Common myeloid progenitor, CD34-positive (primary cell): Measurements from ENCODE around the gene SPDYE3.
"Not testable (repeated sequence)": the region's sequence is repeated elsewhere in the genome, so short reads cannot be mapped to it uniquely, and the experiment has no call there.

Experiments used
- CTCF ChIA-PET: fragments of 350-600 bp; sonication (Branson Sonifier 250); formaldehyde crosslinking; loops from one replicate; lab custom pipeline; 2021; ENCODE audit warnings: antibody characterized with exemption; lab: Charles Lee
- POLR2A ChIA-PET: fragments of 350-600 bp; sonication (Branson Sonifier 250); formaldehyde crosslinking; loops from one replicate; lab custom pipeline; 2021; ENCODE audit warnings: antibody characterized with exemption; lab: Charles Lee
- DNase-seq, 3 donors: peaks; one replicate each; pipeline versions ENCODE4 v3.0.0 to v3.0.0-alpha.2; 2013
- H3K27ac ChIP-seq, 2 experiments: 1 replicate in 1 of 2; 2 replicates in 1 of 2; pipeline ENCODE4 v1.7.0; 2013; ENCODE audit warnings: inconsistent platforms in 2 of 2, low read length in 2 of 2, mild to moderate bottlenecking in 2 of 2, low read depth in 1 of 2, moderate library complexity in 1 of 2; ENCODE audit not compliant: severe bottlenecking in 2 of 2, insufficient read depth in 1 of 2, poor library complexity in 1 of 2
- H3K27me3 ChIP-seq, 5 experiments: replicated peaks in 2 of 5; 1 replicate in 3 of 5; 2 replicates in 2 of 5; pipeline versions ENCODE4 v1.6.1 to v1.7.0; 2013; ENCODE audit warnings: low read length in 4 of 5, mild to moderate bottlenecking in 2 of 5, moderate library complexity in 2 of 5, inconsistent platforms in 1 of 5; ENCODE audit not compliant: insufficient read depth in 5 of 5, control insufficient read depth in 4 of 5
- H3K36me3 ChIP-seq, 4 experiments: 1 replicate in 2 of 4; 2 replicates in 2 of 4; pipeline versions ENCODE4 v1.6.1 to v1.7.0; 2013; ENCODE audit warnings: low read length in 3 of 4, control low read depth in 1 of 4, mild to moderate bottlenecking in 1 of 4; ENCODE audit not compliant: control insufficient read depth in 4 of 4, insufficient read depth in 4 of 4
- H3K4me1 ChIP-seq, 4 experiments: 1 replicate in 3 of 4; 2 replicates in 1 of 4; pipeline versions ENCODE4 v1.6.1 to v1.7.1; 2013; ENCODE audit warnings: low read length in 3 of 4, mild to moderate bottlenecking in 3 of 4, control low read depth in 1 of 4, inconsistent platforms in 1 of 4, moderate library complexity in 1 of 4; ENCODE audit not compliant: control insufficient read depth in 4 of 4, insufficient read depth in 4 of 4; ENCODE audit errors: control extremely low read depth in 1 of 4
- H3K4me3 ChIP-seq, 7 experiments: 1 replicate in 4 of 7; 2 replicates in 3 of 7; pipeline versions ENCODE4 v1.5.1 to v1.7.0; 2013; ENCODE audit warnings: mild to moderate bottlenecking in 7 of 7, low read length in 6 of 7, moderate library complexity in 6 of 7, inconsistent platforms in 2 of 7, low read depth in 2 of 7, control low read depth in 1 of 7; ENCODE audit not compliant: insufficient read depth in 4 of 7, control insufficient read depth in 1 of 7; ENCODE audit errors: extremely low read depth in 1 of 7
- H3K9me3 ChIP-seq, 5 experiments: 1 replicate in 4 of 5; 2 replicates in 1 of 5; pipeline versions ENCODE4 v1.6.1 to v1.7.1; 2013; ENCODE audit warnings: low read length in 4 of 5, mild to moderate bottlenecking in 2 of 5, inconsistent platforms in 1 of 5, low read depth in 1 of 5, moderate library complexity in 1 of 5; ENCODE audit not compliant: control insufficient read depth in 4 of 5, insufficient read depth in 2 of 5; ENCODE audit errors: control extremely low read depth in 1 of 5
- WGBS: methylation state at CpG from one replicate; pipeline ENCODE4 v1.1.5; 2013; ENCODE audit not compliant: insufficient coverage; 5-methylcytosine and 5-hydroxymethylcytosine counted together

Gene SPDYE3

DNA sequence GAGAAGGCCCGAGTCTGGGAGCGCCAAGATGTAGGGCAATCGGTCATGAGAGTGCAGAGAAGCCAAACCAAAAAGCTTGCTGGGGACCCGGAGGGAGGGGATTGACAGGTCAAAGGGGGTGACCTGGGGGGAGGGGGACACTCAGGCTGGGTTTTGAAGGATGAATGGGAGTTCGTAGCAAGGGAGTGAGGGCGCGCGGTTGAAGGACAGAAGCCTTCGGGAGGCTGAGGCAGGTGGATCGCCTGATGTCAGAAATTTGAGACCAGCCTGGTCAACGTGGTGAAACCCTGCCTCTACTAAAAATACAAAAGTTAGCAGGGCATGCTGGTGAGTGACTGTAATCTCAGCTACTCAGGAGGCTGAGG, 35.0 kb upstream of the SPDYE3 start:
- not testable (repeated sequence) for H3K27me3 ChIP-seq, H3K27ac ChIP-seq, H3K9me3 ChIP-seq, H3K36me3 ChIP-seq, DNase-seq
- CTCF ChIA-PET: interaction anchor here (1.5 kb wide), 1 partner anchor 74 kb away, joined by 7 read pairs; no protein-coding TSS in a partner anchor
- Histone ChIP-seq H3K4me1 (peaks cover 0 to 11% (median 6%) of the 10 kb centered on the region in 4 experiments), H3K4me3 (peak overlapping the region in 6 of 7 experiments; percentile 59 to 82 (median 66))
- 28% methylated on average over 4 of the region's 11 CpGs for WGBS
- POLR2A ChIA-PET: interaction anchor here (0.6 kb wide), 1 partner anchor 45 kb away, joined by 3 read pairs; no protein-coding TSS in a partner anchor

DNA sequence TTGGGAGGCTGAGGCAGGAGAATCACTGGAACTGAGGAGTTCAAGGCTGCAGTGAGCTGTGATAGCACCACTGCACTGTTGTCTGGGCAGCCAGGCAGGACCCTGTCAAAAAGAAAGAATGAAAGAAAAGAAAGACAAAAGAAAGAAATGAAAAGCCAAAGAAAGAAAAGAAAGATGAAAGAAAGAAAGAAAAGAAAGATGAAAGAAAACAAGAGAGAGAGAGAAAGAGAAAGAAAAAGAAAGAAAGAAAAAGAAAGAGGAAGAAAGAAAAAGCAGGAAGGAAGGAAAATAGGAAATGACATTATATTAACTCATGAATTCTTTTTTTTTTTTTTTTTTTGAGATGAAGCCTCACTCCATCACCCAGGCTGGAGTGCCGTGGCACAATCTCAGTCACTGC, 32.4 kb upstream of the SPDYE3 start:
- Histone ChIP-seq H3K27ac (no peak overlapping the region), H3K4me1 (peaks cover 0 to 11% (median 6%) of the 10 kb centered on the region in 4 experiments), H3K36me3 (peaks cover 0 to 10% (median under 1%) of the 10 kb centered on the region in 4 experiments), H3K27me3 (no peaks in the 10 kb centered on the region), H3K4me3 (no peak overlapping the region), H3K9me3 (no peaks in the 10 kb centered on the region)
- CTCF ChIA-PET: no interaction called here
- POLR2A ChIA-PET: no interaction called here
- no peak for DNase-seq
- no CpG with 5 or more reads among the region's 1 CpG for WGBS

GRCh38 chr7:100276126-100276525, 31.4 kb upstream of the SPDYE3 start:
- WGBS: 92% methylated on average over 4 of the region's 6 CpGs
- H3K27ac ChIP-seq, H3K36me3 ChIP-seq, POLR2A ChIA-PET, CTCF ChIA-PET, H3K27me3 ChIP-seq, H3K4me1 ChIP-seq, H3K9me3 ChIP-seq, DNase-seq, H3K4me3 ChIP-seq: not testable (repeated sequence)

DNA sequence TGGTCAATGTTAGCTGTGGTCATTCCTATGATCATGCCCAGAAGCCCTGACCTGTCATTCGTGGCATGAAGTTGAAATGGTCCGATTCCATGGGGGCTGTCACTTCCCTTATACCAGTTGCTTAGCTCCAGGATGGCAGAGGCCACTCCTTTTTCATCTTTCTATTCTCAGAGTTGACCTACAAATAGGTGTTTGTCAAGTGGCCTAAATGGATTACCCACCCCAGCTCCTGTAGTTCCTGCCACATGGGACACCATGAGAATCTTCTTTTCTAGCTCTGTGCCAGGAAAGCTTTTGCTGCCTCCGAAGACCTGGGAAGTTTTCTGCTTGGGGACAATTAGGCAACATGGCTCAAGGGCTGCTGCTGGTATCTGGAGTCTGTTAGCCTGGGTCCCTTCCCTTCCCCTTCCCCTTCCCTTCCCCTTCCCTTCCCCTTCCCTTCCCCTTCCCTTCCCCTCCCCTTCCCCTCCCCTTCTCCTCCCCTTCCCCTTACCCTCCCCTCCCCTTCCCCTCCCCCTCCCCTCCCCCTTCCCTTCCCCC, 25.4 kb upstream of the SPDYE3 start:
- H3K27ac ChIP-seq, H3K9me3 ChIP-seq, POLR2A ChIA-PET, H3K4me1 ChIP-seq, CTCF ChIA-PET, H3K4me3 ChIP-seq, H3K27me3 ChIP-seq, DNase-seq: not testable (repeated sequence)
- H3K36me3 ChIP-seq: peaks cover 0 to 10% (median under 1%) of the 10 kb centered on the region in 4 experiments
- 96% methylated on average over 2 of the region's 3 CpGs for WGBS

GRCh38 chr7:100283147-100283546, 24.4 kb upstream of the SPDYE3 start:
- H3K27ac ChIP-seq, H3K27me3 ChIP-seq: not testable (repeated sequence)

DNA sequence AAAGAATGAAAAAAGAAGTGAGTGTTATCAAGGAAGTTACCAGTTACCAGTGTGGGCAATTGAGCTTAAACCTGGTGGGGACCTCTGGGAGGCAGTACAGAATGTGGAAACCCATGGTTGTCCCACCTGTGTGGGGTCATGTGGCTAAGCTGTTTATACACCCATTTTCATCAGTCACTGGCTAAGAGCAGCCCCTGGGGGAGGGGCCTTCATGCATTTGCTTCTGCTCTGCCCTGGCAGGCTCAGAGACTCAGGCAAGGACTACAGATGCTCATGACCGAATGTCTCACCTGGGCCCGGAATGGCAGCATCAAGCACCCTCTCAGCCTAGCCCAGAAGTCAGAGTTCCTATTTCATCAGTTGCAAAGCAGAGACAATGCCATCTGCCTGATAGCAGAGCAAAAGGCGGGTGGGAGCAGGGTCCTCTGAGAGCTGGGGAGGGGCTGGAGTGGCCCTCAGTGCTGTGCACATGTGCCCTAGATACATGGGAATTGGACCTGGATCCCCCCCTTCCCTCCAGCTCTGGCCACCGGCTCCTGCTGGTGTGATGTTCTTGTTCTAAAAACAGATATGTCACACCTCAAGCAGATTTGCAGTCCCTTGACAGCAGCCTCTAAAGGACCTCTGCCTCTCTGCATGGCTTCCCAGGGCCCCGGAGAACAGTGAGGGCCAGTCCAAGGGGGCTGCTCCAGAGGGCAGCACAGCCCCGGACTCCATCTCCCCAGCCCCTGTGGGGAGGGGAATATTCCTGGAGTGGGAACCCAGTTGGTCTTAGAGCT, 20.1 kb upstream of the SPDYE3 start:
- DNase-seq, H3K27ac ChIP-seq, CTCF ChIA-PET, H3K36me3 ChIP-seq, POLR2A ChIA-PET, H3K9me3 ChIP-seq, H3K4me3 ChIP-seq, H3K4me1 ChIP-seq, H3K27me3 ChIP-seq: not testable (repeated sequence)
- WGBS: 95% methylated on average over 6 of the region's 6 CpGs

More at GRCh38 chr7:100283147-100283546, 24.4 kb upstream of the SPDYE3 start:
- H3K36me3 ChIP-seq: peaks cover 0 to 10% (median 0%) of the 10 kb centered on the region in 4 experiments
- WGBS: no CpG with 5 or more reads among the region's 8 CpGs
- DNase-seq, H3K4me3 ChIP-seq, H3K9me3 ChIP-seq, POLR2A ChIA-PET, CTCF ChIA-PET, H3K4me1 ChIP-seq: not testable (repeated sequence)

GRCh38 chr7:100288258-100288657, 19.2 kb upstream of the SPDYE3 start:
- H3K4me1 ChIP-seq, H3K27me3 ChIP-seq, POLR2A ChIA-PET, CTCF ChIA-PET, DNase-seq, H3K9me3 ChIP-seq, H3K4me3 ChIP-seq, H3K36me3 ChIP-seq, H3K27ac ChIP-seq: not testable (repeated sequence)
- 94% methylated on average over 3 of the region's 3 CpGs for WGBS
